HG03095 (cell line): Measurements from ENCODE around the gene ERAP2.
"Not testable (repeated sequence)": the region's sequence is repeated elsewhere in the genome, so short reads cannot be mapped to it uniquely, and the experiment has no call there.

Experiments used
- ATAC-seq: cut with Tn5 transposase; IDR thresholded peaks from one replicate; pipeline ENCODE4 v1.9.1; 2021; ENCODE audit warnings: moderate library complexity; ENCODE audit not compliant: unreplicated experiment

Gene ERAP2

GRCh38 chr5:96861076-96861475 lies 15.2 kb upstream of the ERAP2 start:
- no peak for ATAC-seq

GRCh38 chr5:96863114-96863513 lies 13.2 kb upstream of the ERAP2 start:
- no peak for ATAC-seq

- ATAC-seq: no peak
Observed at GRCh38 chr5:96863949-96864584, 12.2 kb upstream of the ERAP2 start.

GRCh38 chr5:96864922-96865530 lies 11.3 kb upstream of the ERAP2 start:
- no peak for ATAC-seq

DNA sequence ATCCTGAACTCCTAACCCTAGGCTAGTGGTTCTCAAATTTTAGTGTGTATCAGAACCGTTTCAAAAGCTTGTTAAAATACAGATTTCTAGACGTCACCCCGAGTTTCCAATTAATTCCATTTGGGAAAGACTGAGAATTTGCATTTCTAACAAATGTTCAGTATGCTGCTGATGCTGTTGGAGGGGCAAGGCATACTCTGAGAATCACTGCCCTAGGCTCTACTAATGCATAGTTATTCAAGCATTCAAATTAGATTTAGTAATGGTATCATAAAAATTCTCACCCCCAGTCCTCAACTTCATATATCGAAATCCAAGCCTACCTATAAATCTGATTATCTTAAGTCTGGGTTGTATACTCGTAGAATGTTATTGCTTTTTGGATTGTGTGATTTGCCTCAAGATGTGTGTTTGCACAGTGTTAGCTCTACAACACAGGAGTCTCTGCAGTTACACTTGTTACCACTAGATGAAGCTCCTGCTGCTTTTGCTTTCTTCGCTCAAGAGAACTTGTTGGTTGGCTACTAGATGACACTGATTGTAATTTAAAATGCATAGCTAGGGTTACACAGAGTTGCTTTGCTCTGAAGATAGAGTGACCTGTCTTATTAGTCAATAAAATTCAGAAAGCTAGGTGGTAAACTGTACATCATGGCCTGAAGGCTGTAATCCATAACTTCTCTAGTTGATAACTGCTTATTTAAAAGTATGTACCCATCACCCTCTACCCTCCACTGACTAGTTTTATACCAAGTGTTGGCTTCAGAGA lies 7.5 kb upstream of the ERAP2 start:
- peak; percentile 64 for ATAC-seq

DNA sequence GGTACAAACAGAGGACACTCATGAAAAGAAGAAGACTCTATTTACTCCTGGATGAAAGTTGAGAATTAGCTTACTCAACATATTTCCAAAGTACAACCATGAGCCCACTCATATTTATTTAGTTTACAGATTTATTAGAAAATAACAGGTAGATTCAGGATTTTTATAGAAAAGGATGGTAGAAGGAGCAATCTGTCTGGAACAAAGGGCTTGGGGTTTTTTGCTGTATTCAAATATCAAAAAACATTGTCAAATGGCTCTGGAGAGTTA lies 7.0 kb upstream of the ERAP2 start:
- ATAC-seq: no peak

DNA sequence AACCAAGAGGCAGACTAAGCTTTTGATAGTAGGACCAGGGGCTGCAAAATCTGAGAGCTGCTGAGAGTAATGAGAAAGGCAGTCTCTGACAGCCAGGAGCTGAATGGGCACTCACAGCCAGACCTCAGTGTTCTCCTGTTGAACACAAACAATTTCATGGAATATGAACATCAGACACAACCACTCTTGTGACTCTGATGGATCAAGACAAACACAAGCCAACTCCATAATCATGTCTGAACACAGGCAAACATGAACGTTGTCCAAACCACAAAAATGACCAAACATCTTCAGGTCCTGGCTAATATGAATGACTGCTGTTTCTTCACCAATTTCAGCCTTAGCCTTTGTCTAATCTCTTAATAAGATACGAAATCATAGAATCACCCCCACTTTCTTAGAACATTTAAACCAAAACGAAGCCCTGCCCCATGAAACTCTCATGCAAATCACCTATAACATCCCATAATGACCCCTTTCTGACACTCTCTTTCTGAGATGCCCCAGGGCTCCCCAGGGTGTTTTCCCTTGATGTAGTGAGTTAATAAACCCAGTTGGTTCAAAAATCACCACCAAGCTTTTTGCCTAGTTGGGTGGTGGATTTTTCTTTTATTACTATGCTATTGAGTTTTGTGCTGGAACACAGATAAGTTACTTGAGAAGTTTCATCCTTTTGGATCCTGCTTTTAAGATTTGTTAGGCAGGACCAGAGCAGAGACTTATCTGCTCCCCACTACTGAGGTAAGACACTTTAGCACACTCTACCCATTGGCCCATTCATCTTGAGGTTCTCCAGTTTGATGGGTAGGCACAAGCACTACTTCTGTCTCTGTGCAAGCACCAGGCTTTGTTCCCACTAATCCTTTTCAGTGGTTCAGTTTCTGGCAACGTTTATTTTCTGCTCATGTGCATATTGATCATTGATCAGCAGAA lies 5.9 kb upstream of the ERAP2 start:
- ATAC-seq: peak; percentile 71

GRCh38 chr5:96871027-96871399 lies 5.3 kb upstream of the ERAP2 start:
- ATAC-seq: no peak

DNA sequence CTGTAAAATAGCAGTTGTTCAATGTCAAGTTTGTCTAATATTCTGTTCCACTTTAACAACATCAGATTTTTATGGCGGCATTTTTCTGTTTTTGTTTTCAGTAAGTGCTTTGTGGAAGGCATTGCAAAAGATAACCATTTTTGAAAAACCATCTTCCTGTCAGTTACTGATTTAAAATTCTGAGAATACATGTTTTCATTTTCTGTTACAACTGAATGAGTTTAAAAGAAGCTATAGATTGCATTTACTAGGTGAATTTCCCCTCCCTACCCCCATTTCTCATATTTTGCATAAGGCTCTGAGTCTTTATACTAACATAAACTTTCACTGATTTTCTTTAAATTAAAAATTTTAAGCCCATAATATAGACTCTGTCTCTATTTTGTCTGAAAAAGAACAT lies 4.6 kb upstream of the ERAP2 start:
- no peak for ATAC-seq

DNA sequence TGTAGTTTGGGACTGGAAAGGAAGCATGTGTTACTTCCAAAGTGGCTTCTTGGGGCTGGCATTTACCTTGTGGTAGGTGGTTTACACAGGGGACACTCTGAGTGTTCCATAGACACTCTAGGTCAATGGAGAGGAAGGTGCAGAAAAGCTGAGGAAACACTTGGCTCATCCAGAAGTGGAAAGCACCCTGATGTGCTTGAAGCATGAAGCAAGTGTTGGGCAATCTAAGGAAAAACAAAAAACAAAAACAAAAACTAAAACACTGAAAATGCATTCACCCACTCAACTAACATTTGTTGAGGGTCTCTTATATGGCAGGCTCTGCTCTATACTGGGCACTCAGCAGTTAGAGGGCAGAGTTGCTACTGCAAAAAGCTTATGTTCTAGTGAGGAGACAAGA lies 2.9 kb upstream of the ERAP2 start:
- ATAC-seq: no peak

GRCh38 chr5:96874631-96875030 lies 1.7 kb upstream of the ERAP2 start:
- ATAC-seq: no peak

GRCh38 chr5:96875791-96876291 lies 459 bp upstream of the ERAP2 start:
- no peak for ATAC-seq

DNA sequence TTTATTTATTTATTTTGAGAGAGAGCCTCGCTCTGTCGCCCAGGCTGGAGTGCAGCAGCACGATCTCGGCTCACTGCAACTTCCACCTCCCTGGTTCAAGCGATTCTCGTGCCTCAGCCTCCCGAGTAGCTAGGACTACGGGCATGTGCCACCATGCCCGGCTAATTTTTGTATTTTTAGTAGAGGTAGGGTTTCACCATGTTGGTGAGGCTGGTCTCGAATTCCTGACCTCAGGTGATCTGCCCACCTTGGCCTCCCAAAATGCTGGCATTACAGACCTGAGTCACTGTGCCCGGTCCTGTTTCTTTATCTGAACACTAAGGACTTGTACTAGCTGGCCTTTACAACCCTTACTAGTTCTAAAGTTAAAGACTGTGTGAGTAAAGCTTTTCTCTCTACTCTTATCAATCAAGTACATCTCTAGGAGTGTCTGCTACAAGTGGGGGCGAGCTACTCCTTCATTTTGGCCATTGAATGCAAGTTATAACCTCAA lies 723 bp downstream of the ERAP2 start:
- not testable (repeated sequence) for ATAC-seq

- no peak for ATAC-seq
Observed at GRCh38 chr5:96879665-96880064, 3.4 kb downstream of the ERAP2 start.

GRCh38 chr5:96880444-96881164 lies 4.3 kb downstream of the ERAP2 start:
- ATAC-seq: no peak

DNA sequence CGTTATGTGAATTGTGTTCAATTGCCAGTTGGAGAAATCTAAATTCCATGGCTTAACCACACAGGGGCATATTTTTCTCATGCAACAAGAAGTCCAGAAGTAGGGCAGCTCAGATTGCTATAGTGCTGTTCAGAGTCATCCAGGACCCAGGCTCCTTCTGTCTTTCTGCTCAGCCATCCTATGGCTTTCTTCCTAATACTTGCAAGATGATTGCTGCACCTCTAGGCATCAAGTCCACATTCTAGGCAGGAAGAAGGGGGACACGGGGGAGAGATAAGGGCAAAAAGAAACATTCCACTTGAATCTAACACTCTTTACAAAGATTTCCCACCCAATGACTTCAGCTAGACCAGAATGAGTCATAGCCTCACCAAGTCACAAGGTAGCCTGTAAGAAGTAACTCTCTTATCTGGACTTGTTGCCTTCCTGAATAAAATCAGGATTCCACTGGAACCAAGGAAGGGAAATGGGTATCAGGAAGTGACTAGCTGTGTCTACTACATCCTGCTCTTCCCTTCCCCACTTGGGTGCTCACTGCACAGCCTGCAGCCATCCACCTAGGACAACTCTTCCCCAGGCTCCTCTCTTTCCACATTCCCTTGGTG lies 5.3 kb downstream of the ERAP2 start:
- no peak for ATAC-seq

DNA sequence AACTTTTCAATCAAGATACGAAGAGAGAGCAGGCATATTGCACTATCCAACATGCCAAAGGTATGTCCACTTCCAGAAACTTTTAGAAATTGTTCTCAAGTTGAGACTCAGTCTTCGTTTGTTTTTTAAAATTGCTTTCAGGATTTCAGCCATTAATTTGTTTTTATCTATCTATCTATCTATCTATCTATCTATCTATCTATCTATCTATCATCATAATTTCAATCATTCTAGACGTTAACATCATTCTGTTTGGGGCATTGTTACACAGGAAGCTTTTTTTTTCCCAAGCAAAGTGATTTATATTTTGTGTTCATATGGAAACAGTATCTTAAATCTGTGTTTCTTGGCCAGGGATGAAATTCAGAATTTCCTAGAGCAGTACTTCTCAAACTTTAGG lies 7.6 kb downstream of the ERAP2 start:
- ATAC-seq: no peak

DNA sequence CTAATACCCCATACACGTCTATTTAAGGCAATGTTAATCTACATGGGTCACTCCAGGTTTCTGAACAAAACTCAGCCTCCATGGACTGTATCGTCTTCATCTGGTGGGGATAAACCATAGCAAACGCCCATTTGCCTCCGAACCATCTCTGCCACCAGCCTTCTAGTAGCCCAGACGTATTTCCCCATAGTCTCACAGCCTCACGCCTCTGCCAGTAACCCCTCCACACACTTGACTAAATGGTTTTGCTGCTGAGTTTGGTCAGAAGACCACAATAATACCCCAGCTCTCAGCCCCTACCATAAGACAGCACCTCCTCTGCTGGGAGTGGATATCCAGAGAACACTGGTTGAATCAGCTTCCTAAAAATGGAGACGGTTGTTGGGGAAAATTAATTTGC lies 8.7 kb downstream of the ERAP2 start:
- ATAC-seq: no peak

- ATAC-seq: peak; percentile 78
Observed at GRCh38 chr5:96885518-96886338, 9.4 kb downstream of the ERAP2 start.
